B cell (primary cell): Measurements from ENCODE around the gene KLHL26.

Source experiments
- CTCF ChIP-seq: fragments of 200-600 bp; IDR thresholded peaks from one replicate; pipeline ENCODE4 v1.8.0; 2022; ENCODE audit warnings: antibody characterized with exemption, mild to moderate bottlenecking
- EZH2 ChIP-seq: IDR thresholded peaks from 2 replicates; pipeline ENCODE4 v1.6.1; 2012; ENCODE audit warnings: borderline replicate concordance, low read depth, mild to moderate bottlenecking, moderate library complexity, low read length; ENCODE audit not compliant: insufficient read depth, poor library complexity, severe bottlenecking

- TF ChIP-seq EZH2 = no peak
- no peak for TF ChIP-seq CTCF
Measured at GRCh38 chr19:18687740-18688465, 51.1 kb downstream of the KLHL26 start.
